Activated CD4-positive, alpha-beta T cell treated with anti-CD3 and anti-CD28 coated beads, Interleukin-2, Interleukin-6, amounts not matched to agents 100 ng/mL and 50 ng/mL, durations not matched to agents 16 hours and 8 hours (primary cell): ENCODE results near the gene UFSP2.
"Not testable (repeated sequence)": the region's sequence is repeated elsewhere in the genome, so short reads cannot be mapped to it uniquely, and the experiment has no call there.

Source experiments
- DNase-seq: peaks from one replicate; pipeline ENCODE4 v3.0.0-alpha.2; 2020

The UFSP2 gene

DNA sequence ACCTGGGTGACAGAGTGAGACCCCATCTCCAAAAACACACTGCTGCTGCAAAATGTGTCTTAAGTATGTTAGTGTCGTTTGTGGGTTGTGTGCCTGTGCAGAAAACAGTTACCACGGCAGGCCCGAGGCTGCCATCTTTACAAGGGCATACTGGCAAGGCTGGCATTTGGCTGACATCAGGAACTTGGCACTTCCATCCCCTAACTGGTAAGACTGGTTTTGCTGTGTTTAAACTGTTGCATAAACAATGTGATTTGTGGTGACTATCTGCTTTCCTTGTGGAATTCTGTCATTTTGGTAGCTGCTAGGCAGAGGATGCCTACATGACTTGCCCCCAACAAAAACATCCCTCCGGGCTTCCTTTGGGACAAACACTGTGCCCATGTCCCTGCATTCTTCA is 42.3 kb downstream of the UFSP2 start:
- DNase-seq, result no peak

DNA sequence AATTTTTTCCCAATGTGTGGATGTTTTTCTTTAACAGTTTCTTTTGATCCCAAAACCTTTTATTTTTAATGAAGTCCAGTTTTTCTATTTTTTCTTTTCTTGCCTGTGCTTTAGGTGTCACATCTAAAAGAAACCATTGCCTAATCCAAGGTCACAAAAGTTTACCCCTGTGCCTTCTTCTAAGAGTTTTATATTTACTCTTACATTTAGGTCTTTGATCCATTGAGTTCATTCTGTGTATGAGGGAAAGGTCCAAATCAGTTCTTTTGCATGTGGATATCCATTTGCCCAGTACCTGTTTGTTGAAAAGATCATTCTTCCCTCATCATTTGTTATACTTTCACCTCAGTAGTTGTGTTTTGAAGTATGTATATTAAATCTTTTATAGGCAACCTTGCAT is 43.0 kb downstream of the UFSP2 start:
- DNase-seq, result no peak

DNA sequence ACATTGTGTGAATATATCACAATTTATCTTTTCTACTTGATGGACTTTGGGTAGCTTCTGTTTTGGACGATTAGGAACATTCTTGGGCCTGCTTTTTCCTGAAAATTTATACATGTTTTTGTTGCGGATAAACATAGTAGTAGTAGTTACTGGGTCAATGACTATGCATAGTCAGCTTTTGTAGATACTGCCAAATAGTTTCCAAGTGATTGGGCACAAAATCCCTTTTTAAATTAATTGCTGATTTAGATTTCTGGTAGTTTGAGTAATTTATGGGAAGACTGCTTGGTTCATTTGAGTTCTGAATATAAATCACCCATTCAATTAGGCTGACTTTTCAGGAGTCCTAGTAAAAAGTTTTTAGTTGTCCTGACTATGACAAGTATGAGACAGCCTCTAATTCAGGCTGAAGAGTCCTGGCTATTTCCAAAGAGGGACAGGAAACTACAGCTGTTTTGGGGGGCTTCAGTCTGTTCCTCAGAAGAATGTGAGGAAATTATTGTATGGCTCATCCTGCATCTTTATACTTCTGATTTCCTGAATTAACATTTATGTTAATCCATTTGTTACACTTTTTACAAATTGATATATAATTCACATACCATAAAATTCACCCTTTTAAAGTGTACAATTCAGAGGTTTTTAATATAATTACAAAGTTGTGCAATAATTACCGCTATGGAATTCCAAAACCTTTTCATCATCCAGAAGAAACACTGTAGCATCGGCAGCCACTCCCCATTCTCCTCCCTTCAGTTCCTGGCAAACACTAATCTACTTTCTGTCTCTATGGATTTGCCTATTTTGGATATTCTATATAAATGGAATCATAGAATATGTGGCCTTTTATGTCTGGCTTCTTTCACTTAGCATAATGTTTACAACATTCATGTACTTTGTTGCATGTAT is 44.2 kb downstream of the UFSP2 start:
- DNase-seq, result no peak

DNA sequence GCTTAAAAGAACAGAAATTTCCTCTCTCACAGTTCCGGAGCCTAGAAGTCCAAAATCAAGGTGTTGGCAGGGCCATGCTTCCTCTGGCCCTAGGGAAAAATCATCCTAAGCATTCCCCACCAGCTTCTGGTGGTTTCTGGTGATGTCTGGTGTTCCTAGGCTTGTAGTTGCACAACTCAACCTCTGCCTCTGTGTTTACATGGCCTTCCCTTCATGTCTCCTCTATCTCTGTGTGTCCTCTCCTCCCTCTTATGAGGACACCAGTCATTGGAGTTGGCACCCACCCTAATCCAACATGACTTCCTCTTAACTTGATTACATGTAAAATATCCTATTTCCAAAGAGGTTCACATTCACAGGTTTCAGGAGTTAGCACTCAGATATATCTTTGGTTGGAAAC is 45.4 kb downstream of the UFSP2 start:
- DNase-seq, result no peak

DNA sequence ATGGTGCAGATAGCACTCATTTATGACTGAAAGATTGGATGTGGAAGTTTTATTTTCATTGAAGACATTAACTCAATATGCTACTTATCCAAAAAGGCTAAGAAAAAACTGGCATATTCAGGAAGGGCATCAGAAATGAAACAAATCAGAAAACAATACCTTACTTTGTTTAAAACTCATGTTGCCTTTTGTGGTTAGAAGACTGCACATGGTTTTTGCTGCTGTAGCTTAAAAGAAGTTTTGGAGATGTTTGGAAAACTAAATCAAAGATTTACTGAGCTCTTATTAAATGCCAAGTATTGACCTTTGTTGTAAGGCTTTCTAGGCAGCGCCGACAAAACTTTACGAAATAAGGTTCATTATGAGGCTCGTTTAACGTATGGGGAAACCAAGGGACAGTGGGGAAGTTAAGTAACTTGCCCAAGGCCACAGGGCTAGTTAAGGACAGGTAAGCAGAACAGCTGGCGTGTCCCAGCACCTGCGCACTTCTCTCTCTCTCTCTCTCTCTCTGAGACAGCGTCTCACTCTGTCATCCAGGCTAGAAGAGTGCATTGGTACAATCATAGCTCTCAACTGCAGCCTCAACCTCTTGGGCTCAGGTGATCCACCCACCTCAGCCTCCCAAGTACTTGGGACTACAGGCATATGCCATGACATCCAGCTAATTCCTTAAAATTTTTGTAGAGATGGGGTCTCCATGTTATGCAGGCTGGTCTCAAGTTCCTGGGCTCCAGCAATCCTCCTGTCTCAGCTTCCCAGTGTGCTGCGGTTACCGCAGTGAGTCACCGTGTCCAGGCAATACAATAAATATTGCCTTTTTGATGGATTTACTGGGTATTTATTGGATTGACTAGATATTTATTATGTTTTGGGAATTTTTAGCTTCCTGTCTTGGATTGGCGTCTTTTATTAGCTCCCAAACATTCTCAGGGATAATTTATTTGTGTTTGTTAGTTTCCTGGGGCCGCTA is 46.2 kb downstream of the UFSP2 start:
- no peak for DNase-seq

DNA sequence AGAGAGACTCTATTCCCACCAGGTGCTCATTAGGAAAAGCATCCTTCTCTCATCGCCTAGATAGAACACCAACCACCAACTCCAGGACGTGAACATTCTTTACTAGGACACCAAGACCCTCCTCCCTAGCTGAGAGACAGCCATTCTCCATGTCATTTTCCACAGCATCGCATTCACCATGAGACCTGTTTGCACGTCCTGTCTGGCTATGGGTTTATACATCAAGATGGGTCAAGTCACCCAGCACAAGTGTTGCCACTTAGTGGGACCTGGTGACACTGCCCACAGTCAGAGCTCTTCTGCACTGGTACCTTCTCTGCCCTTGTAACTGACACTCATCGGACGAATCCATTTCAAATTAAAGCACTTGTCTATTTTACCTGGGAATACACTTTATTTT is 47.5 kb downstream of the UFSP2 start:
- DNase-seq, result no peak

DNA sequence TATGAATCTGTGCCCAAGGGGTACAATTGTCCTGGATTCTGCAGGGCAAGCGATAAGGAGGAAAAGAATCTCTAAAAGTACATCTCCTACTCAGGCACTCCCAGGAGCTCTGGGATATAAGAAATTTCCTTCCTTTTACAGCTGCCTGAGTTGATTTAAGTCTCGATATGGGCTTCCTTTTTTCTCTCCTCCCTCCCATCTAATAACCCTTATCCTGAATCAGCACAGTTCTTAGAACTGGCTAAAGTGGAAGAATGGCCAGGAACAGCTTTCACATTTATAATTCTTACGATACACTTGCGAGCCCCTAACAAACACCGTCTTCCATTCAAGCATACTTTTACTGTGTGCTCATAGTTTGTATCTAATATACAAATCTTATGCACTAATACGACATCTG is 51.2 kb downstream of the UFSP2 start:
- DNase-seq, result no peak

DNA sequence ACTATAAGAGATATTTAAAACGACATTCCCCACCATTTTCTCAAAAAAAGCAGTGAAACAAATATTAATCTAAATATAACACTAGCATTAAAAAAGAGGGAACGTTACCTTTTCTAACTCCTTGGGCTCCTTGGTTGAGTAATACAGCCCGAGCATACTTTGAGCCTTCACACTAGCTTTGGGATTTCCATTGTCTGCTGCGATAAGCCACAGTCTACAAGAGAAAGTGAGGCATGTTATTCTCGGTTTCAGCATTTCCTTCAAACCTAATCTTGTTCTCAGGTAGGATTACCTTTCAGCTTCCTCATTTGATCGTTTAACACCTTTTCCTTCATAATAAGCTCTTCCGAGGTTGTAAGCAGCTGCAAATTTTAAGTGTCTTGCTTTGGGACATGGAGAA is 51.7 kb downstream of the UFSP2 start:
- DNase-seq, result no peak

DNA sequence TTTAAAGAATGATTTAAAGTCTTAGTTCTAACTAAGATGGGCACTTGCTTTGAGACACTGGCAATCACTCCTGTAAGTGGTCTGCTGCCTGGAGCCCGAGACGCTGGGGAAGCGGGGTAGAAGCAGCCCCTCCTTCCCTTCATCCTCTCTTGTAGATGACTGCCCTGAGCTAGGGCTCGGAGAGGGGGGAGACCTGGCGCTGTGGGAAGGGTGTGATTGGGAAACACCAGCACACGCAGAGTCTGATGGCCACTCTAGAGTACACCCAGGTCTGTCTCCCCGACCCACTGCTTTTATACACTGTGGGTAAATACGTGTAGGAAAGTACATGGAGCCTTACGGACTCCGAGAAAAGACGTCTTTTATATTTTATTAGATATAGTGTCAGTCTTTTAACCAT is 54.1 kb downstream of the UFSP2 start:
- DNase-seq, result no peak

DNA sequence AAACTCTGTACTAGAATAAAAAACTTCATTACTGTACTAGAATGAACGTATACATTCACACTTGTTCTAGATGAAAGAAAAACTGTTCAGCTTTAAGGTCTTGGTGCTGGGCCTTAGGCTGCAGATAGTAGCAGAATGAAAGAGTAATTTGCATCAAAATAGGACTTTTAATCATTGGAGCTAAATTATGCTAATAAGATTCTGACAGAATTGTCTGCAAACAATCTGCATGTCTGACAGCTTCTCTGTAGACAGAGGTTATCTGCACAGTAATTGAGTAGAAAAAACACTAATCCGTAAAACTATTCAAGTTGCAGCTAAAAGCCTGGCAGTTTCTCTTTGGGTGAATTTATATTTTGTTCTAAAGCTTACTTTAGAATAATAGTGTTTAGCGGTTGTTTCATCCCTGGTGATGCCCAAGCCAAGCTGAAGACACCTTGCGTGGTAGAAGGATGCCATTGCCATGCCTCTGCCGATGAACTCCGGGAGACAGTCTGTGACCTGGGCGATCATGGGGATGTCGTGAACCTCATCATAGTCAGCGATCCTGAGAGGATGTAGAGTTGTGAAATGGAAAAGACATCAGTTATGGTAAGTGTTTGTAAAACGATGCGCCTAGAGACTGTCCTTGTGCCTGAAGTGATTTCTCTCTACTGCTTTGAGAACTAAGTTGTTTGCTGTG is 55.4 kb downstream of the UFSP2 start:
- DNase-seq, result no peak

DNA sequence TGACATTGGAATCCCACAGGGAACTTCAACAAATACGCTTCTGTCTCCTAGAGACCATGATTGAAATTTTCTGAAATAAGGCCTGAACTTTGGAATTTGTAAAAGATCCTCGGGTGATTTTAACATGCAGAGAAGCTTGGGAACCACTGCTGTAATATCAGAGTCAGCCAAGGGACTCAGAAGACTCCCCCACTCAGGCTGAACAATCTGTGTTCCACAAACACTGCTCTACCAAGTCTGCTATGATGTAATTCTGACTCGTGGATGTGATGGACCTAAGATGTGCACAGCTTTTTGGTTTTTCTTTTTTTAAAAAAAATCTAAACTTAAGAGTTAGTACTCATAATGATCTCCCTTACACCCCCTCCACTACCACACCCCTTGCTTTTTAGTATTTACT is 56.0 kb downstream of the UFSP2 start:
- DNase-seq, result no peak

DNA sequence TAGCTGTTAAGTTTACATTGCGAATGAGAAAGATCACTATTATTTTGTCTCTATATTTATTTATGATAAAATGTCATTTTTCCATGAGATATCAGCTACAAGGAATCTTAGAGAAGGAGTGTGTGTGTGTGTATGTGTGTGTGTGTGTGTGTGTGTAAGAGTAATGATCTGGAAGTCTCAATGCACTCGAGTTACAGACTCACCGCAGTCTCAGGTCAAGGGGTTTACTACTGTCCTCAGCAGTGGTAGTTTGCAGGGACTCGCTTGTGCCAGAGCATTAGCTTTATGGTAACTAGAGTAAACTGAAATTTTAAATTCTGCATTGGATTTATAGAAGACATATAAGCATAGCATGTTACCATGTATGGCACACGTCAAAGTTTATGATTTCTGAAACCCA is 60.9 kb downstream of the UFSP2 start:
- DNase-seq, result no peak

DNA sequence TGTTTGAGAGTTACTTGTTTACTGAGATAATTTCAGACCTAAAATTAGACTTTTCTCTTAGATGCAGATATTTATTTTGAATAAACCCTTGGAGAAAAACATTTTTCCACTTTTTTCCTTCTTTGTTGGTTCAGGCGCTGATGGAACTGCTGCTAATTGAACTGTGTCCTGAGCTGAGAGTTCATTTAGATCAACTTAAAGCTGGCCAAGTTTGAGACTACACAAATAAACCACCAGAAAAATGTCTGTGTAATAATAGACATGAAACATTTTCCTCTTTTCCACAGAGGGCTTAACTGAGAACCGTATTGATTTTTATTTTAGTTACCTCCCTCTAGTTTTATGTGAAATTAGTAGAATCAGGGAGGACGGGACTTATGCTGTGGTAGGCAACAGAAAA is 62.5 kb downstream of the UFSP2 start:
- no peak for DNase-seq

DNA sequence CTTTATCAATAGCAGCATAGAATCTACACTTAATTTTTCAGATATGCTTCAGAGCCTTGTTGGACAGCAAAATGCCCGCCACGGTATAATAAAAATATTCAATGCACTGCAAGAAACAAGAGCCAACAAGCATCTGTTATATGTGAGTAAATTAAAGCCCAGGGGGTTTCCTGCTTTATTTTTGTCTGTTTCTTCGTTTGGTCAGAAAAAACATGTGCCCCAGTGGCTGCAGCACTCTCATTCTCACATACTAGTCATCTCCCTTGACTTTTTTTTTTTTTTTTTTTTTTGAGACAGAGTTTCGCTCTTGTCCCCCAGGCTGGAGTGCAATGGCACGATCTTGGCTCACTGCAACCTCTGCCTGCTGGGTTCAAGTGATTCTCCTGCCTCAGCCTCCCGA is 63.2 kb downstream of the UFSP2 start:
- DNase-seq, result not testable (repeated sequence)

DNA sequence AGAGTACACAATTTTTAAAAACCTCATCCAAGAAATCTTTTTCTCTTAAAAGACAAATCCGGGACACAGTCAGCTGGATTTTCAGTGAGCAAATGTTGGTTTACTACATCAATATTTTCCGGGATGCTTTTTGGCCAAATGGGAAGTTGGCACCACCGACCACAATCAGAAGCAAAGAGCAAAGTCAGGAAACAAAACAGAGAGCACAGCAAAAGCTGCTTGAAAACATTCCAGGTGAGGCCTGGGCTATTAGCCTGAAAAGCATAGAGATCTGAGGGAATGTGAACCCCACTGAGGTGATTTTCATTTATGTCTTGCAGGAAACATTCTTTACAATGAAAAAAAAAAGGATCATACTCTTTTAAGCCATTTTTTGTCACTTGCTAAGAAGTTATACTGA is 63.9 kb downstream of the UFSP2 start:
- DNase-seq, result no peak

DNA sequence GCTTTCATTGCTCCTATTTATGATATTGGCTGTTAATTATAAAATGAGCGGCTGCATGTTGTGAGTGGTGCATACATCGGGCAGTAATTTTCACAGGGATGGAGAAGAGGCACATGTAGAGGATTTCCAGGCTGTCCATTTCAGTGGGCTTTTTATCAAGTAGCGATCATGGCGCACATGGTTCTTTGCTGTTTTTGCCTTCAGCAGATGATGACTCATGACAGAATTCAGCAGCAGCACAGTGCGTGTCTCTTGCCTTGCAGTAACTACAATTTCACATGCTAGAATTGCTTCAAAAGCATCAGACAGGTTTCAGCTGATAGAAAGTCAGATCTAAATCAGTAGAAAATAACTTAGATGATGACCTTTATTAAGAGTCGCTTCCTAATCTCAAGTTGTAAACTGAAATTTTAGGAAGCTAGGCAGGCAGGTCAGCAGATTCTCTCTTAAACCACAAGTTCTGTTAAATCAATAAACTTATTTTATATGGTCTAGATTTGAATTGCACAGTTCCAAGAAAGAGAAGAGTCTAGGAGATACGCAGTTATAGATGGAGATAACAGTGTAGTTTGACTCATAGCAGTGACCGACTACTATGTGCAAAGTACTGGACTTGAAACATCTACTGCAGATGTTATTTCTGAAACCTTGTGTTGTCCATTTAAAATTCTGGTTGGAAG is 65.9 kb downstream of the UFSP2 start:
- no peak for DNase-seq

DNA sequence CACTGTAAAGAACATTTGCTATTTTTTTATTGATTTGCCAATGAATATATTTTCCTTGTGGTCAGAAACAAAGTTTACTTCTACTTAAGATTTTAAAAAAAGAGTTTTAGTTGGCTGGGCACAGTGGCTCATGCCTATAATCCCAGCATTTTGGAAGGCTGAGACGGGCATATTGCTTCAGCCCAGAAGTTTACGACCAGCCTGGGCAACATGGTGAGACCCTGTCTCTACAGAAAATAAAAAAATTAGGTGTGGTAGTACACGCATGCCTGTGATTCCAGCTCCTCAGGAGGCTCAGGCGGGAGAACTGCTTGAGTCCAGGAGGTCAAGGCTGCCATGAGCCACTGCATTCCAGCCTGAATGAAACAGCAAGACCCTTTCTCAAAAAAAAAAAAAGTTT is 66.8 kb downstream of the UFSP2 start:
- DNase-seq, result no peak

DNA sequence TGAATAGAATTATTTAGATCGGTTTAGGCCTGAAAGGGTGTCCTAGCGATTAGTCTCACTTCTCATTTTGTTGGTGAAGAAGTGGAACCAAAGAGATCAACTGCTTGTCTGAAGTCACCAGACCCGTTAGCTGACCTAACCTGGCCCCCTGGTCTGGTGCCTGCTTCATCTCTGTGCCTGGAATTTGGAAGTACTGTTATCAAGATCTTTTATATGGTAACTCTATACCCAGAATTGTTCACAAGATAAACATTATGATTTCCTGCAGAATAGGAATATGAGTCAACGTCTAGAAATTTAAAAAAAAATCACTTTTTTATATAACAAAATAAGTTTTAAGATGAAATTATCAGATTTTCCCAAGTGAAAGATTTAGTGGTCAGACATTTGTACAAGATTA is 67.2 kb downstream of the UFSP2 start:
- no peak for DNase-seq

DNA sequence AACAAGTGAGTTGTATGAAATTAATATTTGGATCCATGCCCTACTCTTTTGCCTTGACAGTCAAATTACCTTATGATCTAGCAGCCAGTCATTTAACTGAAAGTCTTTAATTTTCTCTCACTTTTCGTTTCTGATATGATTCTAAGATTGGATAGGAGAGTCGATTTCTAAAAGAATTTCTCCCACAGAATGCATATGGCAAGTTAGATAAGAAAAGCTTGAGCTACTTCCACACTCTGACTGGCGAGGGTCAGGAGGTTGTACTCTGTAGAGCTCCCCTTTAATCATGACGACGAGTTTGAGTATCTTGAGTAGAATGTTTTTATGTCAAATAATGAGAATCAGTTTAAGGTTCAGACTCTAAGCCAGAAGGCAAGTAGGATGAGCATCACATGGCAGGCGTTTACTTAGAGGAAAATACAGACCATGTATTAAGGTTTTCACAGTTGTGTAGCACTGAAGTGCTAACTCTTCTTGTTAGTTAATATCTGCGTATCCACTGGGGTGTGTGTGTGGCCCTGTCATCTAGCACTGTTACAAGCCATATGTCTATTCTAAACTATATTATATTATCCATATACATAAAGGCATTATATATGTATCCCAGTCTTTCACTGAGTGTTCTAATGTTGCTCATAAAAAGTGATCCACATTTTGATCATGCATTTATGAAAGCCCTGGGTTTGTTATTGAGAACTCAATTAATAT is 67.9 kb downstream of the UFSP2 start:
- no peak for DNase-seq

DNA sequence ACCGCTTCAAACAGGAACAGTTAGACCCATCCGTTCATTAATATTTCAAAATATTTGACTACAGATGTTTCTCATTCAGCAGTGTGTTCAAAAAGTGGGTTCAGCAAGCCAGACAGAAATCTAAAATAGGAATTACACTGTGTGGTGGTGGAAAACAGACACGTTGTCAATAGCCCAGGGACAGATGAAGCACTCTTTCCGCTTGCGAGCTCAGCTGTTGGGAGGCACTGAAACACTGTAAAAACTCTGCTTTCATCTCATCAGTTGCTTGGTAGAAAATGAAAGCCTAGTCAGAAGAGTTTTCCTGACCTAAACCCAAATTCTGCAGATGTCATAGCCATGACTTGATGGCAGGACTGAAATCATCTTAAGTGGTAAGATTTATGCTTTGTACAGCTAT is 68.6 kb downstream of the UFSP2 start:
- DNase-seq, result no peak

DNA sequence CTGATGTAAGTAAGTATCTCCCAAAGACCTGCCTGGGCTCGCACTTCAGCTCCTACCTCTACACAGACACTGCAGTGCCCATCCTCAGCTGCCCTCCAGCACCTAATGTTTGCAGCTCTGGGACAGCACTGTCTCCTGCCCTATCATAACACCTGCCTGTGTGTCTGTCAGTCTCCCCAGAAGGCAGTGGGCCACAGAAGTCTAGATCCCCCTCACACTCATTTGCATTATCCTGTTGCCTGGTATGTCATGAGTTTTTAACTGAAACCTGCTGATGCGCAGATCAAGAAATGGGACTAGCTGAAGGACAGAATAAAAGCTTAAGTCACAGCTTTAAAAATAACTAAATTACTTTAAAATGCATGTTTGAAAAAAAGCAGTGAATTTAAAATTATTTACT is 73.0 kb downstream of the UFSP2 start:
- DNase-seq, result no peak

DNA sequence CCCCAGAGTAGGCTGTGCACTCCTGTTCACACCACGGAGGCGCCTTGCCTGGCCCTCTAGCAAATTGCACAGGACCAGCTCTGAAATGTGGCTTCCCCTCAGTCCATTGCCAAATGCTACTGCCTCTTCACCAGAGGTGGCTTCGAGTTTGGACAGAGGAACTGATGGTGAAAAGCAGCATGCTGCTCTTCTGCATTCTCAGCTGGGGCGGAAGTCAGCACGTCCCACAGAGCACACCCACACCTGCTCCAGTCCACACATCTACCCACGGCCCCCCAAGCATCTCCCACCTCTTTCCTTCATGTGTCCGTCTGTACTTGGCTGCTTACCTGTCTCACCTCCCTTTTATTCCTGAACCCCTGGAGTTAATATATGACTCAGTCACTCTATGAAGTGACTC is 73.6 kb downstream of the UFSP2 start:
- no peak for DNase-seq
